Measurements from ENCODE around the gene NSUN3.
"Not testable (repeated sequence)": the region's sequence is repeated elsewhere in the genome, so short reads cannot be mapped to it uniquely, and the experiment has no call there.

Gene NSUN3

GRCh38 chr3:94065819-94066480, 3.1 kb downstream of the NSUN3 start:
- DNase-seq (ENCODE audit: low read depth, low spot score), result no peak

GRCh38 chr3:94066506-94067500, 3.9 kb downstream of the NSUN3 start:
- H3K4me3 ChIP-seq (ENCODE audit: low read length), result no peak overlapping the region
- DNase-seq (ENCODE audit: low read depth, low spot score), result no peak

More at GRCh38 chr3:94065819-94066480, 3.1 kb downstream of the NSUN3 start:
- H3K4me3 ChIP-seq (ENCODE audit: low read length), result no peak overlapping the region

DNA sequence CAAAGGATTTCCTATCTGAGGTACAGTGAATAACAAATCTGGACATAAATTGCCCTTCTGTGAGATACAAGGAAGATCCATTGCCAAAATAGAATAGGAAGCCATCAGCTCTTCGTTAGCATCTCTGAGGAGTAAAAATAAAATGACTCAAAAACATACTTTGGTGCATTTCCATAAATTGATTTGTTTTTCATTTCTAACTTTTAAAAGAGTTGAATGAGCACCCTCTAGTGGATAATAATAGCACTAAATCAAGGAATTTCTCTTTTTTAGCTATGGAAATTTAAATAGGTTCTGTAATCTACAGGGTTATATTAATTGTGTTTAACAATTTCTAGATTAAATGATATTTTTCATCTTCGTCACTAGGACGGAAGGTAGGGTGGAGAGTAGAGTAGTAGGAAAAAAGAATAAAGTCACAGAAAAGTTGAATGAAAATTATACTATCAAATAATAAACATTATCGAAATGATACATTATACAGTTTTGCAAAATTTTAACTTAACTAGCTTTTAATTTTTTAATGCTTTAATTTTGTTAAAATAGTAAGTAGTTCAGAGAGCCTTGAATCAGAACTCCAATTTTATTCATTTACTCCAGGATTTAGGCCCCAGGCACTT, 6.4 kb downstream of the NSUN3 start:
- no peak overlapping the region for H3K4me3 ChIP-seq (ENCODE audit: low read length)
- no peak for DNase-seq (ENCODE audit: low read depth, low spot score)

DNA sequence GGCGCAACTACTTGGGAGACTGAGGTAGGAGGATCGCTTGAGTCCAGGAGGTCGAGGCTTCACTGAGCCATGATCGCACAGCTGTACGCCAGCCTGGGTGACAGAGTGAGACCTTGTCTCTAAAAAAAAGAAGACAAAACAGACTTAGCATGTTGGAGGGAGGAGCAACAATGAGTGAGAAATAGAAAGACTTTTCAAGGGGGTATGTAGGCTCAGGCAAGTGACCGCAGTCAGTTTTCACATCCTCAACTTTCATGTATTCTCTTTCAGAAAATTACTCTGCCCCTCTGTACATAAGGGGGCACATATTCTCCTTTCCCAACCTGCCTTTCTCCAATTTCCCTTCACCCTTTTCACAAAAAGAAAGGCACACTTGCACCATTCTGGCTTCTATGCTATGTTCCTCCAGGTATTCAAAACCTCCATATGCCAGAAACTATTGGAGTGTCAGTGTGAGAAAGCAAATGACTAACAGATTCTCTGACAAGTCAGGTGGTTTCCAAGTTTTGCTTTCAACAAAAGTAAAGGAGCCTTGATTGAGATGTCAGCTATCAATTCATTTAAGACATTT, 7.6 kb downstream of the NSUN3 start:
- no peak for DNase-seq (ENCODE audit: low read depth, low spot score)
- H3K4me3 ChIP-seq (ENCODE audit: low read length), result no peak overlapping the region

- peak; percentile 73 for DNase-seq (ENCODE audit: low read depth, low spot score)
- H3K4me3 ChIP-seq (ENCODE audit: low read length), result no peak overlapping the region
Measured at GRCh38 chr3:94071713-94072284, 8.9 kb downstream of the NSUN3 start.

DNA sequence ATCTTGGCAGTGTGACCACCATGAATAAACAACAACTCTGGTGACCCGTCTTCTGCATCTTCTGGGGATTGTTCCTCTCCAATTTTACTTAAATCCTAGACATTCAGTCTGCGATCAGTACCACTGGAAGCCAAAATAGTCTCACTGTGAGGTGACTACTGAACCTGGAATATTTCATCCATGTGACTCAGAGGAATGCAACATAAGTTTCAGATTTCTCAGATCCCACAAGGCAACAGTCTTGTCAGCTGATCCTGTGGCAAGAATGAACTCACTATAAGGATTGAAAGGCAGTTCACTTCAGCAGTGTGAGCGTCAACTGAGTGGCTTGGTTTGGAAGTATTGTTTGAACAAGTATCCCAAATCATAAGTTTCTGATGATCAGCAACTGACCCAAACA, 13.2 kb downstream of the NSUN3 start:
- no peak overlapping the region for H3K4me3 ChIP-seq (ENCODE audit: low read length)
- no peak for DNase-seq (ENCODE audit: low read depth, low spot score)

DNA sequence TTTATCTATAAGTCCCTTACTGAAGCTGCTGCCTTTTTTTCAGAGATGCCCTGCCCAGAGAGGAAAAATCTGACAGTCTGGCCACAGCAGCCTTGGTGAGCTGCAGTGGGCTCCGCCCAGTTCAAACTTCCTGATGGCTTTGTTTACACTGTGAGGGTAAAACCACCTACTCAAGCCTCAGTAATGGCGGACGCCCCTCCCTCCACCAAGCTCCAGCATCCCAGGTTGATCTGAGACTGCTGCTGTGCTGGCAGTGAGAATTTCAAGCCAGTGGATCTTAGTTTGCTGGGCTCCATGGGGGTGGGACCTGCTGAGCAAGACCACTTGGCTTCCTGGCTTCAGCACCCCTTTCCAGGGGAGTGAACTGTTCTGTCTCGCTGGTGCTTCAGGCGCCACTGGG, 17.7 kb downstream of the NSUN3 start:
- H3K4me3 ChIP-seq (ENCODE audit: low read length); DNase-seq (ENCODE audit: low read depth, low spot score): not testable (repeated sequence)

DNA sequence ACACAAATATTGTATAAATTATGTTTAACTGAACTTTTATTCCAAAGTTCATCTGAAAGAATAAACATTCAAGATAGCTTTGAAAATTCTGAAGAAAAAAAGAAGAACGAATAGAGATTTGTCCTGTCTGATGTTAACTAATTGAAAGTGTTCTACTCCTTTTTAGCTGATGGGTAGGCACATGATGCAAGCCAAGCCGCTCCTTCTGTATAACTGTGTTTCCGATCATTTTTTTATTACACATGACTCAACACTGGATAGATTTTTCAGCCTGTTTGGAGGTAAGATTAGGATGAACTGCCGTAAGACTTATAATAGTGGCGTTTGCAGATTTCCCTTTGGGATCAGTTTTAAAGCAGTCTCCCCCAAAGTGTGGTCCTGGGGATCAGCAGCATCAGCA, 19.0 kb downstream of the NSUN3 start:
- no peak overlapping the region for H3K4me3 ChIP-seq (ENCODE audit: low read length)
- DNase-seq (ENCODE audit: low read depth, low spot score), result no peak

DNA sequence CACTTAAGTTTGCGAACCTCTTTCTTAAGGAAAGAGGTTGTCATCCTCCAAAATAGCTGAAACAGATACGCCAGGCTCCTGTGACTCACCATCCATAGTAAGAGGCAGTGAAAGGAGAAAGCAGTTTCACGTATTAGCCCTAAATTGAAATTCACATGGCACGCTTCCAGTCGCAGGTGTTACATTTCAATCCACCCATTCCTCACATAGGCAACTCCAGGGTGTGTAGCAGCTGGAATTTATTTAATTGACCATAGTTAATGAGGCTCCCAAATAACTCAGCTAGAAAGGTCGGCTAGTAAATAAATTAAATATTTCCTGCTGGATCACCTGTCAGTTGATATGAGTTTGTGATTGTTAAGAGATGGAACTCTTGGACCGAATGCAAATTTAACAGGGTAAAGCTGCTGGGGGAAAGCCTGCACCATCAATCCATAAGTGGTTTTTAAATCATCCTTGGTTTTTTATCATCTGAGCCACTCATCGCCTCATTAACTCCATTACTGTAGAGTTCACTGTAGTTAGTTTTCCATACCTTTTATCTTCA, 19.6 kb downstream of the NSUN3 start:
- DNase-seq (ENCODE audit: low read depth, low spot score), result no peak

DNA sequence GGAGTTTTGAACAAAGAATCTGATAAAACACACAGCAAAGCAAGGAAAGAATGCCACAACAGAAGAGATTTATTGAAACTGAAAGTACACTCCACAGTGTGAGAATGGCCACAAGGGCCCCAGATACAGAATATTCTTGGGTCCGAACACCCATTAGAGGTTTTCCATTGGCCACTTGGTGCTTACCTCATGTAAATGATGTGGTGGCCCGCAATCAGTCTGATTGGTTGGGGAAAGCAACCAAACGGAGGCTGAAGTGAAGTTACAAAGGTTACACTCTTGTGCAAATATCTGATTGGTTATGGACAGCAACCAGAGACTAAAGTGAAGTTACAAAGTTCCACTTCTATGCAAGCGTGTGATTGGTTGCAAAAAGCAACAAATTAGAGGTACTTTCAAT, 20.4 kb downstream of the NSUN3 start:
- no peak for DNase-seq (ENCODE audit: low read depth, low spot score)

More for the DNA sequence above, 19.6 kb downstream of the NSUN3 start:
- no peak overlapping the region for H3K4me3 ChIP-seq (ENCODE audit: low read length)

DNA sequence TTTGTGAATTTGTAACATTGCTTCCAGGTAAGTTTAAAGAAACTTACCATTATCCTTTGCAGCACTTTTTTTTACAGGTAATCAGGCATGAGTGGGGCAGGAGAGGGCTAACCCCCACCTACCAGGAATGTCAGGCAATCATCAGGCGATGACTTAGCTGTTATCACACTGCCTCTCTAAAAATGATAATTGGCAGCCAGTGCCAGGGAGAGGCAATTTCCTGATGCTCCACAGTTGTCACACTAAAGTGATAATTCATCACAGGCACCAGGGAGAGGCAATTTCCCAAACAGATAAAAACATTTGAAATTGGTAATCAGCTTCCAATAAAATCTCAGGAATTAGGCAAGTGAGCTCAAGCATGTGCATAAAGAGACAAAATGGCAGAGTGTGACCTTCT, 26.3 kb downstream of the NSUN3 start:
- no peak for DNase-seq (ENCODE audit: low read depth, low spot score)
- no peak overlapping the region for H3K4me3 ChIP-seq (ENCODE audit: low read length)

More for the DNA sequence above, 20.4 kb downstream of the NSUN3 start:
- H3K4me3 ChIP-seq (ENCODE audit: low read length), result no peak overlapping the region

- no peak overlapping the region for H3K4me3 ChIP-seq (ENCODE audit: low read length)
- DNase-seq (ENCODE audit: low read depth, low spot score), result no peak
Measured at GRCh38 chr3:94092086-94092485, 29.2 kb downstream of the NSUN3 start.

DNA sequence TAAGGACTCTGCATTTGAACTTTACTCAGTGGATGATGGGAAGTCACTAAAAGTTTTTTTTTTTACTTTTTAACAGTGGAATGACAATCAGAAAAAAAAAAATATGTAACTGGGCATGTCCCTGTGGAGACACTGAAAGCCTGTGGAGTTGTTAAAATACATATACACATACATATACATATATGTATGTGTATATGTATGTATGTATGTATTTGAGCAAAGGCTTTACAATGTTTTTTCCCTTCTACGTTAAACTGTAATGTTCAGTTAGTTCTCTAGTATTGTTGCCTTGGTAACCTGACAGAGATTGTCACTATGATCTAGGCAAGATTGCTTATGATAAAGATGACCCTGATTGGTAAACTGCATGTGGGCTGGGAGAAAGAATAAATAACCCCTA, 30.3 kb downstream of the NSUN3 start:
- no peak overlapping the region for H3K4me3 ChIP-seq (ENCODE audit: low read length)
- no peak for DNase-seq (ENCODE audit: low read depth, low spot score)

- no peak for DNase-seq (ENCODE audit: low read depth, low spot score)
- no peak overlapping the region for H3K4me3 ChIP-seq (ENCODE audit: low read length)
Measured at GRCh38 chr3:94095111-94095510, 32.2 kb downstream of the NSUN3 start.

DNA sequence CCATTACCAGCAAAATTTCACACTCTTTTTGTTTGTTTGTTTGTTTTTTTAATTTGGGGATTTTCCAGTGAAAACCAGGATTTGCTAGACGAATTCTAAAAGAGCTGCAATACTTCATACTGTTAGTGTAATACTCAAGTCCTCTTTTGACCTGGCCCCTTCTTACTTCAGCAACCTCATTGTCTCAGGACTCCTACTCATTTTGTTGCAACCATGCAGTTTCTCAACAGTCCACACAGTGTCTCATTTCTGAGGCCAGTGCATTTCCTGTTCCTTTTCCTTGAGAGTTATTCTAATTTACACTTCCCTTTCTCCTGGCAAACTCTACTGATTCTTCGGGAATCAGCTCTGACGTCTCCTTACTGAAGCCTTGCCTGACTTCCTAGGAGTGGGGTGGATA, 35.6 kb downstream of the NSUN3 start:
- no peak for DNase-seq (ENCODE audit: low read depth, low spot score)
- no peak overlapping the region for H3K4me3 ChIP-seq (ENCODE audit: low read length)

DNA sequence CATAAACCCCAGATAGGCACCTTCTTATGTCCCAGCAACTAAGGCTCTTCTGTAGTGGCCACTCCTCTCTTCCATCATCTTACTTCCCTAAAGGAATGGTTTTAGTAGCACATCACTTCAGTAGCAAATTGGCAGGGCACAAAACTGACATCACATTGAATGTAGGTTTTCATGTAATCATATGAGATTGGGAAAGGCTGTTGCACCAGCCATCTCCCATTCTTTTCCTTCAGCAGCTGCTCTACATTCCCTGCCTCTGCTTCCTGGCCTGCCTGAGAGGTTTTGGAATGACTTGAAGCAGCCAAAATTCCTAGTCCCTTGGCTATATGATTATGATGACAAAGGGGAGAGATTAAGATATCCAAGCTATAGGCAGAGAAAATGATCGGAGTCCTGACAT, 36.5 kb downstream of the NSUN3 start:
- DNase-seq (ENCODE audit: low read depth, low spot score), result no peak
- H3K4me3 ChIP-seq (ENCODE audit: low read length), result no peak overlapping the region

DNA sequence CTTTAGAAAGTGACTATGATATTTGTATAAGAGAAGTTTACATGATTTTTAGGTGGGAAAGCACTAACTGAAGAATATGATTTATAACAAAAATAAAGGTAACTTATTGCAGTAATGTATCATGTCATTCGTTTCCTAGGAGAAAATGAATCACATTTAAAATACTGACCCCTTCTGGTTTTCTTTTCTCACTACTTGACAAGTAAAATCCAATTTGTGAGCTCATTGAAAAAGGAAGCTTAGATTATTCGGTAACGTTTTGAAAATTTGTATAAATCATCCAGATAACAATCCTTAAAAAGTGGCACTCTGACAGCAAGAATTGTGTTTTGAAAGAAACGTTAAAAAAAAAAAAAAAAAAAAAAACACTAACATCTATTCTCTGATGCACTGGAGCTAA, 39.0 kb downstream of the NSUN3 start:
- no peak for DNase-seq (ENCODE audit: low read depth, low spot score)
- no peak overlapping the region for H3K4me3 ChIP-seq (ENCODE audit: low read length)

DNA sequence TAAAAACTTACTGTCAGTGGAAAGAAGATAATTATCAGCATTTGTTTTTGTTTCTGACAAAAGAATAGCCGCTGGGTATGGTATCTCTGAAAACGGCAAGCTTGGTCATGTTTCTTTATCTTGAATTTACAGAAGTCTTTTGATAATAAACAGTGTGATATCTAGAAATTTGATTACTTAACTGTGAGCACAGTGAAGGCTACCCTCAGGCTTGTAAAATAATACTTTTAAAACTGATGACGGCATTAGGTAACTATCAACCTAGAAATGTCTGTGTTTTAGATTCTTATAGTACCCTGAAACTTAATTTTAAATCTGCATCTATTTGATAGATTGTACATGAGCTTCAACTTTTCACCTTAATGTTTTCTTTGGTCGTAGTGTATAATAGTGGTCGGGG, 43.4 kb downstream of the NSUN3 start:
- H3K4me3 ChIP-seq (ENCODE audit: low read length), result no peak overlapping the region
- no peak for DNase-seq (ENCODE audit: low read depth, low spot score)

GRCh38 chr3:94110232-94110631, 47.4 kb downstream of the NSUN3 start:
- H3K4me3 ChIP-seq (ENCODE audit: low read length); DNase-seq (ENCODE audit: low read depth, low spot score): not testable (repeated sequence)
